D721Med (cell line): ENCODE results near the gene ZFPM1.

Experiments used
- DNase-seq: peaks from one replicate; pipeline ENCODE4 v3.0.0; 2011; ENCODE audit warnings: low spot score; ENCODE audit not compliant: insufficient read length
- FAIRE-seq: peaks from 2 replicates; lab custom pipeline; 2011; peaks lifted over from hg19 to GRCh38; lab: Jason Lieb, UNC
- TF ChIP-seq, protein P1 (sequence below): IDR thresholded peaks from 2 replicates; pipeline ENCODE4 v1.5.1; 2012; ENCODE audit warnings: mild to moderate bottlenecking, control low read depth; ENCODE audit not compliant: insufficient read depth; ENCODE audit errors: missing control alignments

Gene ZFPM1

DNA sequence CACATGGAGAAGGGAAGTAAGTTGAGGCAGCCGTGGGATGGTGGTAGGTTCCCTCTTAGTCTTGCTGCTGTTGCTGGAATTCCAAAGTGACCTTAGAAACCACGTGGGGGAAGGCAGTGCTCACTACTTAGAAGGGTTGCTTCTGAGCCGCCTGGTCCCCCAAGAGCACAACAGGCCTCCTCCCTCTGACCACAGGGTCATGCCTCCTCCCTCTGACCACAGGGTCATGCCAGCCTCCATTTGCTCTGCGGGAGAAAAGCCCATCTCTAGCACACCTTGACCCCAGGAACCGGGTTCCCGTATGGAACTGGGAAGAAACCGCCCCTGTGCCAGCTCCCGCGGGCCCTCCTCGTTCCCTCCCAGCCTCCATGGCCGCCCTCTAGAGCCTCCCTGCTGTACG is 13.4 kb upstream of the ZFPM1 start:
- no peak for FAIRE-seq
- DNase-seq: no peak
- TF ChIP-seq, protein P1, sequence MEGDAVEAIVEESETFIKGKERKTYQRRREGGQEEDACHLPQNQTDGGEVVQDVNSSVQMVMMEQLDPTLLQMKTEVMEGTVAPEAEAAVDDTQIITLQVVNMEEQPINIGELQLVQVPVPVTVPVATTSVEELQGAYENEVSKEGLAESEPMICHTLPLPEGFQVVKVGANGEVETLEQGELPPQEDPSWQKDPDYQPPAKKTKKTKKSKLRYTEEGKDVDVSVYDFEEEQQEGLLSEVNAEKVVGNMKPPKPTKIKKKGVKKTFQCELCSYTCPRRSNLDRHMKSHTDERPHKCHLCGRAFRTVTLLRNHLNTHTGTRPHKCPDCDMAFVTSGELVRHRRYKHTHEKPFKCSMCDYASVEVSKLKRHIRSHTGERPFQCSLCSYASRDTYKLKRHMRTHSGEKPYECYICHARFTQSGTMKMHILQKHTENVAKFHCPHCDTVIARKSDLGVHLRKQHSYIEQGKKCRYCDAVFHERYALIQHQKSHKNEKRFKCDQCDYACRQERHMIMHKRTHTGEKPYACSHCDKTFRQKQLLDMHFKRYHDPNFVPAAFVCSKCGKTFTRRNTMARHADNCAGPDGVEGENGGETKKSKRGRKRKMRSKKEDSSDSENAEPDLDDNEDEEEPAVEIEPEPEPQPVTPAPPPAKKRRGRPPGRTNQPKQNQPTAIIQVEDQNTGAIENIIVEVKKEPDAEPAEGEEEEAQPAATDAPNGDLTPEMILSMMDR: no peak

DNA sequence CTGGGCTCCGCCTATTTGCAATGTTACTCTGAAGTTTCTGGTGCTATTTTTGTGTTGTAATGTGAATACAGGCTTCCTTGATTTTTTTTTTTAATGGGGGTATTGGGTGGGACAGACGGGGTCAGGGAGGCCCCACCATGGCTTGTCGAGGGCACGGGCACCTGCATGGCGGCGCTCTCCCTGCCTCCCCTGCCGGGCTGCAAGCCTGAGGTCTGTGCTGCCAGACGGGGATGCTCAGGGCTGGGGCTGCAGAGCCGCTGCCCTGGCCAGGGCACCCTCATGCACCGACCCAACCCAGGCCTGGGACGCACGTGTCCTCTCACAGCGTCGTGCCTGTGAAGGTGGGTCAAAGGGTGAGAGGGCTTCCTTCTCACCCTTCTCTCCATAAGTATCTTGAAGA is 13.0 kb upstream of the ZFPM1 start:
- FAIRE-seq (no peak), DNase-seq (no peak)
- TF ChIP-seq, protein P1: no peak

DNA sequence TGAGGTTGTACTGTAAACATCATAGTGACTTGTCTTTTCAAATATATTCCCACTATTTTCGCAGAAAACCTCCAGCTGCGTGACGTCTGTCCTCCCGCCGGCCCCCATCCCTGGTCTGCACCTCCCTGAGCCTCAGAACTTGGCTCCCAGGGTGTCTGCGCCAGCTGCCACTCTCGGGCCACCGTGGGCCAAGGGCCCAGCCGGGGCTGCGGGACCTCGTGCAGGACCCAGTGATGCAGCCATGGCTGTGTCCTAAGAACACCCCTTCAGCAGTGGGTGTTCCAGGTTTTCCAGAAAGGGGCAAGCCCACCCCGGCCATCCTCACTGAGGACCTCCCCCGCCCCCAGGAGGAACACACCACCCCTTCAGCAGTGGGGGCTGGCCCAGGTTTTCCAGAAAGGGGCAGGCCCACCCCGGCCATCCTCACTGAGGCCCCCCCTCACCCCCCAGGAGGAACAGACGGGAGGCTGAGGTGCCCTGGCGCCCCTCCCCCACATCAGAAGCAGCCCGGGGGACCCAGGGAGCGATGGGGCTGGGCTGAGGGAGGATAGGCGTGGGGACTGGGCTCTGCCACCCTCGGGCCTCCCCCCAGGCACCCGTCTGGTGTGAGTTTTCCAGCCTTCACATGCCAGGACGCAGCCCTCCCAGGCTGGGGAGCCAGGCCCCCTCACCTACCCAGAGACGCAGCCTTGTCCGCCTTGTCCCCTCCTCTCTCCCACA is 12.2 kb upstream of the ZFPM1 start:
- TF ChIP-seq, protein P1: no peak
- FAIRE-seq (no peak), DNase-seq (no peak)

GRCh38 chr16:88441460-88441859 is 11.6 kb upstream of the ZFPM1 start:
- DNase-seq: no peak
- FAIRE-seq: no peak
- TF ChIP-seq, protein P1: no peak

DNA sequence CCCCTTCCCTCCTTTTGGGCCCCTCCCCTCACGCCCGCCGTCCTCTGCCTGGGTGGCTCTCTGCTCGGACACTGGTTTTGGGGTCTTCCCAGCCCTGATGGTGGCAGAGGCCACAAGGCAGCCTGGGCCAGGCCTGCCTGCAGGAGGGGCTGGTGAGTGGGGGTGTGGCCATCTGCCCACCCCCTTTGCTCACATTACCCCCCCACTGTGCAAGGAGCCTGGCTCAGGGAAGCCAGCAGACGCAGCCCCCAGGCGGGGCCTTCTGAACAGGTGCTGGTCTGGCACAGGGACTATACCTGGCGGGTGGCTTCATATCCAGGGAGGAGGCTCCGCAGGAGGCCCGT is 10.7 kb upstream of the ZFPM1 start:
- TF ChIP-seq, protein P1: no peak
- DNase-seq (no peak), FAIRE-seq (no peak)

DNA sequence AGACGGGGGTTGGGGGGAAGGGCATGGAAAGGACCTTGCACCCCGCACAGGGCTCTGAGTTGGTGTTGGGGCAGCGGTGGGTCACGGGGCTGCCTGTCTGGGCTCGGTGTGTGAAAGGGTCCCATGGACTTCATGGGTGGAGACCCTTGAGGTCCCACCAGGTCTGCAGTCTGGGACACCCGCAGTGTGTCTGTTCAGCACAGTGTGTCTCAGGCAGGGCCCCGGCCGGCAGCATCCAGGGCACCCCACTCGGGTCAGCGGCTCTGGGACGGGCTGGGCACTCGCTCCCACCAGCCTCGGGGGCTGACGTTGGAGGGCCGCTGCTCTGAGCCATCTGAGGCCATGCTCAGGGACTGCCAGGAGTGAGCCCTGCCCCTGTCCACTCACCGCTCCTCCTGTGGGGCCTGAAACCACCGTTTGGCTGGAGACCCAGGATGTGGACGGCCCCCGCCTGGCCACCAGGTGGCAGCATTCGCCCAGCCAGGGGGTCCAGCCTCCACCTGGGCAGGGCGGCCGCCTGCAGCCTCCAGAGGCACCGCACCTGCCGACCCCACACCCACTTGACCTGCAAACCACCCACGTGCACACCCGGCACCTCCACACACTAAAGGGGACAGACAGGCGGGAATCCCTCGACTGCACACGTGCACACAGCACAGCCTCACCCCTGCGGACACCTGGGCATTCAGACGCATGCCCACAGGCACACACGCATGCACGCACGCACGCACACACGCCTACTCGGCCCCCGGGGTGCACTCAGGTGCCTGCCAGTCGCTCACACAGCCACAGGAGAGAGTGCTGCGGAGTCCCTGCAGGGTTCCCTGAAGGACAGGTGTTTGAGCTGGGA is 10.1 kb upstream of the ZFPM1 start:
- TF ChIP-seq, protein P1: peak; percentile 76
- peak; percentile 81 for DNase-seq
- FAIRE-seq: no peak
